Progenitor cell of endocrine pancreas (in vitro differentiated cells): Measurements from ENCODE around the gene GATAD2B. TPM values are rescaled to one million over a fixed set of nuclear protein-coding genes. Genes with fewer than 3 reads are reported as not detected.

ENCODE experiments used
- DNase-seq: peaks from one replicate; pipeline ENCODE4 v3.0.0; 2021; ENCODE audit warnings: low spot score; ENCODE audit not compliant: unreplicated experiment
- H3K27ac Mint-ChIP-seq: 2 replicates; pipeline ENCODE4 v1.8.0; 2021; ENCODE audit warnings: mild to moderate bottlenecking, moderate library complexity, mixed read lengths
- H3K27me3 Mint-ChIP-seq: 2 replicates; pipeline ENCODE4 v1.8.0; 2021; ENCODE audit warnings: mixed read lengths
- H3K36me3 Mint-ChIP-seq: 2 replicates; pipeline ENCODE4 v1.8.0; 2022; ENCODE audit warnings: mixed read lengths; ENCODE audit not compliant: insufficient read depth
- H3K4me1 Mint-ChIP-seq: 2 replicates; pipeline ENCODE4 v1.8.0; 2021; ENCODE audit warnings: low read depth, mixed read lengths
- H3K4me3 Mint-ChIP-seq: 2 replicates; pipeline ENCODE4 v1.8.0; 2021; ENCODE audit warnings: low read depth, mild to moderate bottlenecking, moderate library complexity, mixed read lengths
- H3K9me3 Mint-ChIP-seq: 2 replicates; pipeline ENCODE4 v1.8.0; 2021; ENCODE audit warnings: low read depth, mixed read lengths
- CTCF ChIP-seq: fragments of 200-600 bp; sonication (generic); IDR thresholded peaks from one replicate; pipeline ENCODE4 v1.5.0; 2021; ENCODE audit warnings: antibody characterized with exemption, mild to moderate bottlenecking; ENCODE audit not compliant: unreplicated experiment
- total RNA-seq: library from RNA; stranded (reverse); gene quantifications from 2 replicates; pipeline ENCODE4 v1.2.1, GENCODE V29; 2021

GATAD2B gene
- total RNA-seq, 1 donor from 2014 or later: 52.6 TPM

GRCh38 chr1:153951183-153951582 is 28.4 kb upstream of the GATAD2B start:
- Mint-ChIP-seq H3K27me3 (no peaks in the 10 kb centered on the region), H3K9me3 (no peaks in the 10 kb centered on the region), H3K4me3 (no peak overlapping the region), H3K27ac (no peak overlapping the region), H3K36me3 (peaks cover 11% of the 10 kb centered on the region), H3K4me1 (peaks cover 9% of the 10 kb centered on the region)
- DNase-seq: no peak
- no peak for TF ChIP-seq CTCF

- peak; percentile 77 for DNase-seq
- Mint-ChIP-seq H3K4me1 (peaks cover 7% of the 10 kb centered on the region), H3K36me3 (peaks cover 9% of the 10 kb centered on the region), H3K9me3 (no peaks in the 10 kb centered on the region), H3K27ac (peak within 1 kb of the TSS; percentile 94), H3K27me3 (no peaks in the 10 kb centered on the region), H3K4me3 (peak within 1 kb of the TSS; percentile 75)
- peak; percentile 91 for TF ChIP-seq CTCF
These were observed 24.0 kb upstream of the GATAD2B start, which contains the start of gene DENND4B for GRCh38 chr1:153946622-153947241. TSS of gene DENND4B (minus strand) at chr1:153946718. CDS start at chr1:153944374, 2,344 bp downstream.

GRCh38 chr1:153945795-153946621 is 23.2 kb upstream of the GATAD2B start:
- H3K4me3 Mint-ChIP-seq: peak overlapping the region; percentile 75
- H3K36me3 Mint-ChIP-seq: peaks cover 8% of the 10 kb centered on the region
- H3K4me1 Mint-ChIP-seq: peaks cover 7% of the 10 kb centered on the region
- H3K27me3 Mint-ChIP-seq: no peaks in the 10 kb centered on the region
- peak; percentile 35 for DNase-seq
- TF ChIP-seq CTCF: no peak
- H3K27ac Mint-ChIP-seq: peak overlapping the region; percentile 94
- H3K9me3 Mint-ChIP-seq: no peaks in the 10 kb centered on the region

- TF ChIP-seq CTCF: no peak
- H3K36me3 Mint-ChIP-seq: peaks cover 6% of the 10 kb centered on the region
- no peaks in the 10 kb centered on the region for H3K27me3 Mint-ChIP-seq
- H3K4me1 Mint-ChIP-seq: peaks cover 7% of the 10 kb centered on the region
- no peaks in the 10 kb centered on the region for H3K9me3 Mint-ChIP-seq
- peak overlapping the region; percentile 94 for H3K27ac Mint-ChIP-seq
- H3K4me3 Mint-ChIP-seq: peak overlapping the region; percentile 75
- DNase-seq: no peak
These were observed 22.5 kb upstream of the GATAD2B start for GRCh38 chr1:153945131-153945794.

GRCh38 chr1:153944827-153945117 is 22.0 kb upstream of the GATAD2B start:
- Mint-ChIP-seq H3K27ac (no peak overlapping the region), H3K4me3 (peak overlapping the region; percentile 75)
- TF ChIP-seq CTCF: no peak

More at GRCh38 chr1:153944827-153945117, 22.0 kb upstream of the GATAD2B start:
- Mint-ChIP-seq H3K27me3 (no peaks in the 10 kb centered on the region), H3K4me1 (peaks cover 7% of the 10 kb centered on the region), H3K36me3 (peaks cover 6% of the 10 kb centered on the region), H3K9me3 (no peaks in the 10 kb centered on the region)
- DNase-seq: no peak
